EH (cell line): ENCODE data around the gene RABL3.
A peak's percentile ranks its signal among the peaks of the same experiment; 100 is the strongest.
"Not testable (repeated sequence)": the region's sequence is repeated elsewhere in the genome, so short reads cannot be mapped to it uniquely, and the experiment has no call there.

Experiments used
- DNase-seq: peaks from one replicate; pipeline ENCODE4 v3.0.0-alpha.2; 2015; ENCODE audit warnings: low read depth

RABL3 gene

DNA sequence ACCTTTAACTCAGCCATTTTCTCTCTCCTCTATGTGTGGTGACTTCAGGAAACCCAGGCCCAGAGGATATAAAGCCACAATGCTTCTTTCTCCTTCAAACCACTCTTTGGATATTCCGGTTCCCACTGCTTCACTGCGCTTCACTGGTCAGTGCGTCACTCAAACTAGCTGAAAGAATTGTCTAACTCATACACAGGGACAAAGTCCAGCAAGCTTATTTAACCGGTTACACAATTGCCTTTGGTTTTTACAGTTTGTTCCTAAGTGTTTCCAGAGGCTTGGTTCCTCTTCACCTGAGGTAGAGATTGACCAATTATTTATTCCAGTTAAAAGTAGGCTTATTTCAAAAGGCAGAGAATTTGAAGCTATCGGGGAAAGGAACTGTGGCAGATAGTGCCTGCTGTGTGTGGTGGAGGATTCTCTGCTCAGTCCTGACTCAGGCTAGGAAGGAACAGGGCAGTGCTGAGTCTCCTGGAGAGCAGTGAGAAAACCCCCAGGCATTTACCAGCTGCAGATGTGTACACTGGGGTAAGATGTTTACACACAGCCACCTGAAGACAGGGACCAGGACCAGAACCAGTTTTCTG lies 60.1 kb downstream of the RABL3 start, which contains the start of gene HGD:
HGD (minus strand) TSS at position 145 of the 587 bp plus-strand sequence; CDS start at position 17, 128 bp downstream.
- no peak for DNase-seq

DNA sequence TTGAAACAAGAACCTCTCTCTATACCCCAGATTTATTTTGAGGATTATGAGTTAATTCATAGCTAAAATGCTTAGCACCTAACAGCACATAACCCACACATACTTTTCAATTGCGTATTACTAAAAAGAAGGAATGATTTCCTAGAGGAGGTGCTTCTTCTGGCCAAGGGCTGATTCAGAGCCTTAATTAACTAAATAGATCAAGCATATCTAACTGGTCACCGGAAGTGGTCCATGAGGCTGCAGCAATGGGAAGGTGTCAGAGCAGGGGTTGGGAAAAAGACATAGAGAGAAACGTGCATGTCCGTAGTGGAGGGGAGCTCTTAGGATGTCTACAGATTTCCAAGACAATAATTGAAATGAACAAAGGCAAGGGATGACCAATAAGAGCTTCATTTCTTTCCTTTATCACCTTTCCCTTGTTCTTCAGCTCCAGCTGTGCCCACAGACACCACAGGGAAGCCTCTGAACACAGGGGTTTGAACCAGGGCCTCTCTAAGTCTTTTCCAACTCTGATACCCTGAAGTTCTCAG lies 60.7 kb downstream of the RABL3 start:
- no peak for DNase-seq

DNA sequence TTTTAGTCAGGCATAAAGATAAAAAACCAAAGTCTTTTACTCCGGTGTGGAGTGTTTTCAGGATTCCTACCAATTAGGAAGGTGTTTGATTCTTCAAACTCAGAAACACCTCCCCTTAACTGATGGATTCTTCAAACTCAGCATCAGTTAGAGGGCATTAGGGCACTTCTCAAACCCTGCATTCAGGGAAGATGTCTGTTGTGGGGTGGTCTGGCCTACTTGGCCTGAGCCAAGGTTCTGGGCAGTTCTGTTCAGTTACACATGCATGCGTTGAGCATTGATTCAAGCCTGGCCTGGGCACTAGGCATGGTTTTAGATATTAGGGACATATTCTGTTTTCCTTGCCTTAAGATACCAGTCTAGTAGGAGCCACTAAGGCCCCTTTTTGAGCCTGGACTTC lies 61.3 kb downstream of the RABL3 start:
- no peak for DNase-seq

- DNase-seq: no peak
These were observed 62.0 kb downstream of the RABL3 start for GRCh38 chr3:120680193-120680894.

GRCh38 chr3:120678984-120679383 lies 63.3 kb downstream of the RABL3 start:
- DNase-seq: no peak

DNA sequence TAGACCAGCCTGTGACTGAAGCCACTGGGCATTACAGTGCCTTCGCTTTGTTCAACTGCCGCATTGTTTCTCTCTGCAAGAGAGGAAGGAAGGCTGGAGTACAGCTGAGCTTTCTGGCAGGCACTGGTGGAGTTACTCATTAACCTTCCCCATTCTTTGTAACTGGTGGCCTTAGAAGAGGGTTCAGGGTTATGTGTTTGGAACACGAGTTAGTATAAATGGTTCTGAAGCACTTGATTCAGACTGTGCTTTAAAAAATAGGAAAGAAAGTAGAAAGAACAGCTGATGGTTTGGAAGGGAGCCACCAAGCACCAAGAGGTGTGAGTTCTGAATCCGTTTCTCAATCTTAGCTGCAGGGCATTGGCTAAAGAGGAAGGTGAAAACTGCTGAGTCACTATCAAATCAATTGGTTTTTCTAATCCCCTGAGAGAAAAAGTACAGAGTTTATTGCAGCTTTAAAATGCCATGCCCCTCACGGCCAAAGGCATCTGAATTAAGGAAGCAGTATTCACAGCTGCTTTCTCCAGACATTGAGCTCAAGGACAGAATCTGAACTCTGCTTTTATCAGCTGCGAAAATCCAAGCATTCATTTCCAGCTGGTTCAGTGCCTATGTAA lies 63.9 kb downstream of the RABL3 start:
- peak; percentile 83 for DNase-seq

DNA sequence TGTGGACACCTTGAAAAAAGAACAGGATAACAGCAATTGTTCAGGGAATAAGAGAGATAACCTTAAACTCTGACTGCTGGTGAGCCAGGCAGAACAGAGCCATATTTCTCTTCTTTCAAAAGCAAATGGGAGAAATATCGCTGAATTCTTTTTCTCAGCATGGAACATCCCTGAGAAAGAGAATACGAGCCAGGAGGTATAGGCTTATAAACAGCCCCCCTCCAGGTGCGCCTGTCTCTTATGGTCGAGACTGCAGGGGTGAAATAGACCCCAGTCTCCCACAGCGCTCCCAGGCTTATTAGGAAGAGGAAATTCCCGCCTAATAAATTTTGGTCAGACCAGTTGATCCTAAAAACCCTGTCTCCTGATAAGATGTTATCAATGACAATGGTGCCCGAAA lies 65.1 kb downstream of the RABL3 start:
- not testable (repeated sequence) for DNase-seq

GRCh38 chr3:120673116-120673515 lies 69.2 kb downstream of the RABL3 start:
- DNase-seq: no peak

DNA sequence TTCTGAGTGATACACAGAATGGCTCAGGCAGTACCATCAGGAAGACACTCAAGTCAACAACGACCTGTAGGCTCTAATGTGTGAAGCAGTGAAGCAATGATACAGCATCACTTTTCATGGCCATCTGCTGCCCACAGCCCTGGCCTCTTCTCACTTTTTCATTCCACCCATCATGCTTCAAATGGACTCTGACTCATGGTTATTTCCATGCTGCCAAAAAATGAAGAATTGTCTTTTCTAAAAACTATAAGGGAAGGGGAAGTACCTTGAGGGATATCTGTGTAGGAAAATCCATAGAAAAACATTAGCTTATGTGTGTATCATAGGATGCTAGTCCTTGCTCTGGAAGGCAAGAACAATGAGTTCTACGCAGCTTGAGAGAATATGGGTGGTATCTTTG lies 71.7 kb downstream of the RABL3 start:
- peak; percentile 6 for DNase-seq

GRCh38 chr3:120664926-120665325 lies 77.4 kb downstream of the RABL3 start:
- DNase-seq: no peak

DNA sequence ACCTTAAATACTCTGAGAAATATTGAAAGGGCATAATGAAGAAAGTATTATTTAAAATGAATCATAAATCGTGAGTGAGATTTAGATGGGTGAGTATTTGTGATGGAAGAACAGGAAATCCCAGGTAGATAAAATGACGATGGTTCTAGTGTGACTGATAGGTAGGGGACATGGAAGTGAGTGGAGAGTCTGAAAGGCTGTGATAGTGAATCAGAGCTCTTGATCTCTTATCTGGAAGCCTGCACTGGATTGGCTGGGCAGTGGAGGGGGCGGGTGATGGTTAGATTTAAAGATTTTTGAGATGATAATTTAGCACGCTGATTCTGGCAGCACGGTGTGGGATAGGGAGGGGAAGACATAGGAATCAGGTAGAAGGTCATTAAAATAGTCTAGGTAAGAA lies 80.4 kb downstream of the RABL3 start:
- DNase-seq: no peak

DNA sequence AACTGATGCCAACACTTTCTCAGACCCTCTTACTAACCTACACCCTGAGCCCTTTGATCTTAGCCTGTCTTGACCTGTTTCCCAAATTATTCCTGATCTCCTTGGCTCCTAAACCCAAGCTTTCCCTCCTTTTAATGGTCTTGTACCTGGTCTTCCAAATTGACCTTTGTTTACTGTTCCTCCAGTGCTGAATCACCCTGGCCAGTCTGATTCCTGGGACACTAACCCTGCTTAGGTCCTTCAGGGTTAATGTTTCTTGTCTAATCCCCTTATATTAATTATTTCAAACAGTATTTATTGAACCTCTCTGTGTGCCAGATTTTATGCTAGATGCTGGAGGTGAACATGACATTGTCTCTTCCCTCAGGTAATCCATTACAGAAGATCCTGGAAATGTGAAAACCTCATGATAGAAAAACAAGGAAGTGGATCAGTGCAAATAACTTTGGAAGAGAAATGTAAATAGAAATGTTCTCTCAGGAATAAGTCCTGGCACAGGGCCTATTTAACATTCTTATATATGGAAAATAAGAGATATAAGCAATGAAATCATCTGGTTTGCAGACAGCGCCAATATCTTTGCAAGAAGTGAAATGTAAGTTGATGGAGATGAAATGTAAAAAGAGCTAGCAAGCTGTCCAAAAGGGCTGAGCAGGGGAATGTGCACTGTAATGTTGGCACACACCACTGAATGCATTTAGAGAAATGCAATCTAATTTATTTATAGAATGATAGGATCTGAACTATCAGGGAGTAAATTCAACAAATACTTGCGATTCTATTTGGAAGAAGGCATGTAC lies 81.0 kb downstream of the RABL3 start:
- DNase-seq: peak; percentile 39

GRCh38 chr3:120659834-120660233 lies 82.5 kb downstream of the RABL3 start:
- no peak for DNase-seq

DNA sequence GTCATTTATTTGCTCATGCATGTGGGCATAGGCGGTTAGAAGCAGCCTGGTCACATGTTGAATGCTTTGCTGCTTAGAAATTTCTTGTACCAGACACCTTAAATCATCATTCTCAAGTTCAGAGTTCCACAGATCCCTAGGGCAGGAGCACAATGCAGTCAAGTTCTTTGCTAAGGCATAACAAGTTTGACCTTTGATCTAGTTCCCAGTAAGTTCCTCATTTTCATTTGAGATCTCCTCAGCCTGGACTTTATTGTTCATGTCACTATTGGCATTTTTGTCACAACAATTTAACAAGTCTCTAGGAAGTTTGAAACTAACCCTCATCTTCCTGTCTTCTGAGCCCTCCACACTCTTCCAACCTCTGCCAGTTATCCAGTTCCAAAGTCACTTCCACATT lies 83.0 kb downstream of the RABL3 start:
- DNase-seq: no peak

GRCh38 chr3:120652896-120653545 lies 89.3 kb downstream of the RABL3 start:
- DNase-seq: no peak

GRCh38 chr3:120652281-120652680 lies 90.0 kb downstream of the RABL3 start:
- DNase-seq: no peak

- peak; percentile 54 for DNase-seq
These were observed 92.0 kb downstream of the RABL3 start for GRCh38 chr3:120650311-120650710.

- DNase-seq: no peak
These were observed 92.5 kb downstream of the RABL3 start for GRCh38 chr3:120649830-120650233.

GRCh38 chr3:120648290-120648689 lies 94.0 kb downstream of the RABL3 start:
- peak; percentile 61 for DNase-seq

DNA sequence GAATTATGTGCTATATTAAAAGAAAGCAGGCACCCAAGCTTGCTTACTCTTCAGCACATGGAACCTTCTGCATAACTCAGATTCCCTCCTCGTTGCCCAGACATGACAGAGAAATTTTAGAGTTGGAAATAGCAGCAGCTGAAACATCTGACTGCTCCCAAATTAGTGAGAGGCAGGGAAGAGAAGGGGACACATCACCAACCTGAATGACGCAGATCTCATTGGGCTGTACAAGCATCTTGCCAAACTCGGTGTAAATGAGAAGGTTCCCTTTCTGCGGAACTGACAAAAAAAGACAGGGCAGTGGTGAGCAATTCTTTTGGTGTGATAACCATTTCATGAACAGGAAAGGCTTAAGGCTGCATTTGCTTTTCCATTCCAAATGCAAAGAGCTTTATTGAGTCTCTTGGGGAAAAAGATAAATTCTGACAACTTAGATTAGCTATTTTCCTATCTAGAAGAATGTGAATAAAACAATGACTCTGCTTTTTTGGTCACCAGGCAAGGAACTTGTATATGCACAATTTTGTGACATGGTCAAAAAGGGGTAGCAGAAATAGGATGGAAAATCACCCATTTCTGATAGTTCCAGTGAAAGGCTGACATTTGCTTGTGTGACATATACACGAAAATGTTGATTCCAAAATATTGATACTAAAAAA lies 95.4 kb downstream of the RABL3 start:
- DNase-seq: no peak
